NOMO-1 treated with DMSO at 0.1 percent for 48 hours (cell line): ENCODE results near the gene CEPT1.

Source experiments
- DNase-seq: peaks from one replicate; lab custom pipeline; 2025; ENCODE audit not compliant: unreplicated experiment; lab: John Stamatoyannopoulos, UW

CEPT1 gene

DNA sequence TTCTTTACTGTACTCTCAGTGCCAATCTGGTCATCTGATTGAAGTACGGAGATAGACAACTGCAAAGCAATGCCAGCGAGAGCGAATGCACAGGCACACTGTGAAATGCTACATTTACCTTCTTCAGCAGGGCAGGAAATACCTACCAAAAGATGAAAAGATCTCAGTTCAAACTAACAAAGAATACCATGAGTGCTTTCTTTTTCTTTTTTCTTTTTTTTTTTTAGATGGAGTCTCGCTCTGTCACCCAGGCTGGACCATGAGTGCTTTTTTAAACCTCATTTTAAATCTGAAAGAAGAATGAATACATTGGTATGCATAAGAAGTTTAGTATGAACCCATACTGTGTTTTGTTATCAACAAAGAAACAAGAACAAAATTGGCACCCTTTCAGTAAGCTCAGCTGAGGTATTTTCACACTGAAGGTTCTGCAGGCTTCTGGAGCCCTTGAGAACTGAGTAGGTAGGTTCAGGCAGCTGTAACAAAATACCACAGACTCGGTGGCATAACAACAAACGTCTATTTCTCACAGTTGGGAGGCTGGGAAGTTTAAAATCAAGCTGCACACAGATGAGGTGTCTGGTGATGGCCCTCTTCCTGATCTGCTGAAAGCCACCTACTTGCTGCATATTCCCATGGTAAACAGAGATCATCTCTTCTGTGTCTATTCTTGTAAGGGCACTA lies 85.8 kb downstream of the CEPT1 start:
- no peak for DNase-seq

DNA sequence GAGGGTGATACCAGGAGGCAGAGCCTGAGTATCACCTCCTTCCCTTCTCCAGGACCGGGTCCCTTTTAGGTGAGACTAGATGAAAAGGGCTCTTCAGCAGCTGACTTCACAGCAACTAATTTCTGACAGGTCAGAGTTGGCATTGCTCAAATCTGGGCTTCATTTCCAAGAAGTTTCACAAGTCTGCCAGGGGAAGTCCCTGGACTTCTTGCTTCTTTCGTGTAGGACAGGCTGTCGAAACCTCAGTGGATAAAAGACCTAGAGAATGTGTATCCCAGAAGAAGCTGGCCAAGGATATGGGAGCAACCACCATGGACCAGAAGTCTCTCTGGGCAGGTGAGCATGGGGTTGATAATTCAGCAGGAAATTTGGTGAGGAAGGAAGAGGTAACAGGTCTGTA lies 87.4 kb downstream of the CEPT1 start, which contains the start of gene CHI3L2:
Gene CHI3L2 (plus strand): TSS at position 280 of the 400 bp plus-strand sequence. CDS start 17 bp downstream, at position 297.
- no peak for DNase-seq

DNA sequence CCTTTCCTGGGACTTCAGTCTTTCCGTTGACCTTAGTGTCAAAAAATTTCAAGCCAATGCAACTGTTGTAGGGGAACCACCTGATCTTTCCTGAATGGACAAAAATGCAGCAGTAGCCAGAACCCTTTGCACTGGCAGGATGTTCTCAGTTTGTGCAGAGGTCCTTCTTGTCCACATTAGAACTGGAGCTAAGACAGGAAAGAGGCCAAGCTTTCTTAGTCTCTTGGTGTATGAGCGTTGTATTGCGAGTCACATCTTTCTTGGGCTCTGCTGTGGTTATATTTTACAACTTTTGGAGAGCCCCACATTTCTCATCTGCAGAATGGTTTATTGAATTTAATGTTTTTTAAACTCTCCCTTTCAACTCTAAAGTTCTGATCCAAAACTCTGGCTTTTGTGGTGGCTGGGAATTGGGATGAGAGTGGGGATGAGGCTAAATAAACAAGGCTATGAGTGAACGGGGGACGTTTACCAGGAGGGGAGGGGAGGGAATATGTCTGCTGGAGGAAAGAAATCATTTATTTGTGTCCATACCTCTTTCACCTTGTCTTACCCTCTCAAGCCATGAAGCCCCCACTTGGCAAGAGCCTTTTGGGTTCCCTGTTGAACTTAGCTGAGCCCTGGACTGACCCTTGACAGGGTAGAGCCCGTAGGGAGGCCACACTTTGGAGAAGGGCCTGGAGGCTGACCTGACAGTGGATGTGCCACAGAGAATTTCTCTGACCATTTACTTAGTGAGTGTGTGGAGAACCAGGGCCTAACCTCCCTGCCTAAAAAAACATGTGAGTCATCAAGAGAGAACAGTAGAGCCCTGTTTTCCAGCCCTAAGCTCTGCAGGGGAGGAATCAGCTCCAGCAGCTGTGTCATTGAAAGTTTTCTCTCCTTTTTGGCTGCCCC lies 88.1 kb downstream of the CEPT1 start:
- DNase-seq = no peak

DNA sequence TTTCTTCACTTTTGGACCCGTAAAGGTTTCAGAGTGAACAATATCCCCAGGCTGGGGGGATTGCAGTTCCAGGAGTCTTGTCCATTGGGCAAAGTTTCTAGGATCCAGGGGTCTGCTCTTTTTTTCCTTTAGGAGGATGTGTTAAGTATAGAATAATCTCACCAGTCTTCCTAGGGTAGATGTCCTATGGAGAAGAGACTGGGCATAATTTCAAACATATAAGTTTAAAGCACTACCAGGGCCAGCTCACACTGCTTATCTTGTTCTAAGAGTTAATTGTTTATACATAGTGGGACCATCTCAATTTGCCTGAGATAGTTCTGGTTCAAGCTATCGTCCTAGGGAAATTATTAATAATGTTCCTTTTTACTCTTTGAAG lies 88.7 kb downstream of the CEPT1 start:
- DNase-seq = no peak

DNA sequence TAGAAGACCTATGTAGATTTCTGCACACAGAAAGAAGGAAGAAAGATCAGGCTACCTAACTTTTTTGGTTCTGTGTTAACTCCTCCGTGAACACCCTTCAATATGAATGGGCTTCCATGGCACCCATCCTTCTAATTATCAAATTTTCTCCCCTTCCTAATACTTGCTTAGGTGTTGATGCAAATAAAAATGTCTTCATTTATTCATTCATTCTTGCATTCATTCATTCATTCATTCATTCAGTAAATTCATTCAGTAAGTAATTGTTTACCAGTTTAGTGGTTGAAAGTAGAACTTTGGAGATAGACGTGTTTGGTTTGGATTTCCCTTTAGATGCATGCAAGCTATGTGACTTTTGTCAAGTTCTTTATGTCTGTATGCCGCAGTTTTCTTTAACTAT lies 92.1 kb downstream of the CEPT1 start:
- no peak for DNase-seq

DNA sequence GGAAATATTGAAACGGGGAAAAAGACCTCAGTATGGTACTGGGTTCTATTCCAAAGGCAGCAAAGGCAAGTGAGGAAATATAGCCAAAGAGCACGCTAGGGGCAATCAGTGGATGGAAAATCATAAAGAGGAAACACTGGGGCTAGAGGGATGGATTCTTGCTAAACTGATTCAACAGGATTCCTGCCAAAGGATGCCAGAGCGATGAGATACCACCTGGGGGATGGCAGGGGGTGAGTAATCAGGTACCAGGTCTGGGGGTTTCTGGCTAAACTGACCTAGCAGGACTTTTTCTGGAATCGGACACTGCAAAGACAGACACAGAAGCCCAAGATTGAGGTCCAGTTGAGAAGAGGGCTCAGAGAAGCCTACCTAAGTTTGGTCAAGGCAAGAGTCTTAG lies 94.2 kb downstream of the CEPT1 start:
- no peak for DNase-seq
